BLaER1 treated with 17β-estradiol and CSF1 and Interleukin-3, amounts not matched to agents 10 nM and 100 nM (cell line): Measurements from ENCODE around the gene RPUSD1.

Experiments used
- H3K27ac ChIP-seq, 11 experiments: shearing (Covaris generic); formaldehyde crosslinking; 2 replicates each; pipeline ENCODE4 v1.8.1; 2022
- H3K27me3 ChIP-seq, 11 experiments: shearing (Covaris generic); formaldehyde crosslinking; 2 replicates each; pipeline ENCODE4 v1.8.1; 2022
- H3K36me3 ChIP-seq, 11 experiments: shearing (Covaris generic); formaldehyde crosslinking; 2 replicates each; pipeline ENCODE4 v1.8.1; 2022
- H3K4me1 ChIP-seq, 10 experiments: shearing (Covaris generic); formaldehyde crosslinking; 2 replicates each; pipeline ENCODE4 v1.8.1; 2022
- H3K4me2 ChIP-seq, 11 experiments: shearing (Covaris generic); formaldehyde crosslinking; 2 replicates each; pipeline ENCODE4 v1.8.1; 2022
- H3K4me3 ChIP-seq, 10 experiments: shearing (Covaris generic); formaldehyde crosslinking; 2 replicates each; pipeline ENCODE4 v1.8.1; 2022
- H3K9ac ChIP-seq, 11 experiments: shearing (Covaris generic); formaldehyde crosslinking; 2 replicates each; pipeline ENCODE4 v1.8.1; 2022
- H3K9me3 ChIP-seq, 11 experiments: shearing (Covaris generic); formaldehyde crosslinking; replicated peaks in 1 of 11; 2 replicates each; pipeline ENCODE4 v1.8.1; 2022
- H4K20me1 ChIP-seq, 11 experiments: shearing (Covaris generic); formaldehyde crosslinking; 2 replicates each; pipeline ENCODE4 v1.8.1; 2022
- Cebpa-rat ChIP-seq, 11 experiments: shearing (Covaris generic); IDR thresholded peaks; 2 replicates each; pipeline ENCODE4 v1.8.1; 2022

Gene RPUSD1

GRCh38 chr16:830107-830870 lies 42.1 kb upstream of the RPUSD1 start:
- Histone ChIP-seq H3K4me2 (peak overlapping the region; percentile 86 to 98 (median 93)), H3K9me3 (peaks cover 0 to 15% (median 7%) of the 10 kb centered on the region in 11 experiments; a peak in 14 of 22 replicates), H3K27me3 (peaks cover 0 to 31% (median 0%) of the 10 kb centered on the region in 11 experiments; a peak in 8 of 22 replicates), H4K20me1 (no peaks in the 10 kb centered on the region), H3K4me3 (peak overlapping the region in 4 of 10 experiments; percentile 22 to 32 (median 28); a peak in 5 of 20 replicates), H3K4me1 (peaks cover 26 to 78% (median 64%) of the 10 kb centered on the region in 10 experiments), H3K9ac (peak overlapping the region in 8 of 11 experiments; percentile 36 to 70 (median 67); a peak in 12 of 22 replicates), H3K27ac (peak overlapping the region; percentile 43 to 76 (median 61); a peak in 13 of 22 replicates), H3K36me3 (no peaks in the 10 kb centered on the region)
- TF ChIP-seq Cebpa-rat (IDR thresholded peaks at IDR 0.05), result no peak

- Histone ChIP-seq H3K9me3 (peaks cover 0 to 7% (median 0%) of the 10 kb centered on the region in 11 experiments; a peak in 4 of 22 replicates), H4K20me1 (peaks cover 0 to 9% (median 0%) of the 10 kb centered on the region in 11 experiments; a peak in 1 of 22 replicates), H3K27ac (no peak overlapping the region), H3K27me3 (peaks cover 0 to 42% (median 0%) of the 10 kb centered on the region in 11 experiments; a peak in 8 of 22 replicates), H3K36me3 (no peaks in the 10 kb centered on the region), H3K4me3 (no peak overlapping the region), H3K9ac (0 out of 22 replicates have a peak overlapping the region, but pooled peaks of 1 of the 11 experiments have one; percentile 5), H3K4me2 (peak overlapping the region in 6 of 11 experiments; percentile 25 to 83 (median 78); a peak in 9 of 22 replicates), H3K4me1 (peaks cover 31 to 86% (median 77%) of the 10 kb centered on the region in 10 experiments)
- no peak for TF ChIP-seq Cebpa-rat (IDR thresholded peaks at IDR 0.05)
These were observed 40.7 kb upstream of the RPUSD1 start for GRCh38 chr16:828891-829290.

- H3K4me1 ChIP-seq, result peaks cover 31 to 86% (median 77%) of the 10 kb centered on the region in 10 experiments
- H3K27me3 ChIP-seq, result peaks cover 0 to 43% (median 0%) of the 10 kb centered on the region in 11 experiments; a peak in 8 of 22 replicates
- H3K27ac ChIP-seq, result peak overlapping the region in 3 of 11 experiments; percentile 48 to 68 (median 49); a peak in 4 of 22 replicates
- peaks cover 0 to 9% (median 0%) of the 10 kb centered on the region in 11 experiments; a peak in 1 of 22 replicates for H4K20me1 ChIP-seq
- H3K9me3 ChIP-seq, result peaks cover 0 to 14% (median 0%) of the 10 kb centered on the region in 11 experiments; a peak in 7 of 22 replicates
- no peak for TF ChIP-seq Cebpa-rat (IDR thresholded peaks at IDR 0.05)
- no peak overlapping the region for H3K4me3 ChIP-seq
- H3K36me3 ChIP-seq, result no peaks in the 10 kb centered on the region
- H3K9ac ChIP-seq, result no peak overlapping the region
- peak overlapping the region in 9 of 11 experiments; percentile 34 to 83 (median 76); a peak in 16 of 22 replicates for H3K4me2 ChIP-seq
These were observed 39.3 kb upstream of the RPUSD1 start for GRCh38 chr16:827513-827912.

GRCh38 chr16:825341-826061 lies 37.3 kb upstream of the RPUSD1 start:
- H3K4me3 ChIP-seq, result peak overlapping the region; percentile 6 to 53 (median 20); a peak in 13 of 20 replicates
- peaks cover 0 to 45% (median 0%) of the 10 kb centered on the region in 11 experiments; a peak in 8 of 22 replicates for H3K27me3 ChIP-seq
- H3K4me2 ChIP-seq, result peak overlapping the region; percentile 68 to 94 (median 80)
- H3K9me3 ChIP-seq, result peaks cover 0 to 14% (median 0%) of the 10 kb centered on the region in 11 experiments; a peak in 7 of 22 replicates
- peaks cover 0 to 9% (median 0%) of the 10 kb centered on the region in 11 experiments; a peak in 1 of 22 replicates for H4K20me1 ChIP-seq
- peak overlapping the region in 10 of 11 experiments; percentile 6 to 63 (median 25); a peak in 16 of 22 replicates for H3K9ac ChIP-seq
- TF ChIP-seq Cebpa-rat (IDR thresholded peaks at IDR 0.05), result no peak
- no peaks in the 10 kb centered on the region for H3K36me3 ChIP-seq
- peaks cover 15 to 87% (median 71%) of the 10 kb centered on the region in 10 experiments for H3K4me1 ChIP-seq
- H3K27ac ChIP-seq, result peak overlapping the region in 6 of 11 experiments; percentile 30 to 76 (median 63); a peak in 11 of 22 replicates

GRCh38 chr16:824601-825000 lies 36.4 kb upstream of the RPUSD1 start:
- Histone ChIP-seq H3K36me3 (no peaks in the 10 kb centered on the region), H3K9ac (peak overlapping the region in 7 of 11 experiments; percentile 21 to 63 (median 53); a peak in 5 of 22 replicates), H3K27me3 (peaks cover 0 to 48% (median 0%) of the 10 kb centered on the region in 11 experiments; a peak in 8 of 22 replicates), H4K20me1 (peaks cover 0 to 9% (median 0%) of the 10 kb centered on the region in 11 experiments; a peak in 4 of 22 replicates), H3K9me3 (peaks cover 0 to 14% (median 0%) of the 10 kb centered on the region in 11 experiments; a peak in 7 of 22 replicates), H3K4me2 (peak overlapping the region; percentile 68 to 94 (median 80); a peak in 18 of 22 replicates), H3K4me1 (peaks cover 12 to 87% (median 71%) of the 10 kb centered on the region in 10 experiments), H3K4me3 (no peak overlapping the region; a peak in 1 of 20 replicates), H3K27ac (peak overlapping the region in 4 of 11 experiments; percentile 61 to 76 (median 68); a peak in 6 of 22 replicates)
- no peak for TF ChIP-seq Cebpa-rat (IDR thresholded peaks at IDR 0.05)

- Histone ChIP-seq H3K27ac (0 out of 22 replicates have a peak overlapping the region, but pooled peaks of 1 of the 11 experiments have one; percentile 76), H4K20me1 (peaks cover 0 to 9% (median 0%) of the 10 kb centered on the region in 11 experiments; a peak in 4 of 22 replicates), H3K36me3 (no peaks in the 10 kb centered on the region), H3K27me3 (peaks cover 0 to 52% (median 0%) of the 10 kb centered on the region in 11 experiments; a peak in 8 of 22 replicates), H3K4me3 (no peak overlapping the region), H3K9me3 (peaks cover 0 to 14% (median 0%) of the 10 kb centered on the region in 11 experiments; a peak in 7 of 22 replicates), H3K4me2 (peak overlapping the region in 8 of 11 experiments; percentile 68 to 94 (median 78); a peak in 10 of 22 replicates), H3K4me1 (peaks cover 12 to 88% (median 72%) of the 10 kb centered on the region in 10 experiments), H3K9ac (no peak overlapping the region)
- TF ChIP-seq Cebpa-rat (IDR thresholded peaks at IDR 0.05), result no peak
These were observed 36.0 kb upstream of the RPUSD1 start for GRCh38 chr16:824194-824593.

- H3K4me3 ChIP-seq, result no peak overlapping the region
- peaks cover 0 to 9% (median 0%) of the 10 kb centered on the region in 11 experiments; a peak in 4 of 22 replicates for H4K20me1 ChIP-seq
- peak overlapping the region in 3 of 11 experiments; percentile 15 to 24 (median 21); a peak in 4 of 22 replicates for H3K4me2 ChIP-seq
- no peak overlapping the region for H3K9ac ChIP-seq
- H3K9me3 ChIP-seq, result peaks cover 0 to 22% (median 10%) of the 10 kb centered on the region in 11 experiments; a peak in 16 of 22 replicates
- no peak overlapping the region for H3K27ac ChIP-seq
- H3K36me3 ChIP-seq, result no peaks in the 10 kb centered on the region
- peaks cover 12 to 84% (median 63%) of the 10 kb centered on the region in 10 experiments for H3K4me1 ChIP-seq
- H3K27me3 ChIP-seq, result peaks cover 0 to 56% (median 0%) of the 10 kb centered on the region in 11 experiments; a peak in 8 of 22 replicates
- no peak for TF ChIP-seq Cebpa-rat (IDR thresholded peaks at IDR 0.05)
These were observed 34.7 kb upstream of the RPUSD1 start for GRCh38 chr16:822909-823297.
